GM19193 (cell line): ENCODE measurements around the gene MST1R.

Experiments
- POLR2A ChIP-seq: IDR thresholded peaks from 4 replicates; pipeline ENCODE4 v1.6.1; 2011; ENCODE audit not compliant: insufficient read depth, insufficient read length; ENCODE audit errors: extremely low read depth

MST1R gene

DNA sequence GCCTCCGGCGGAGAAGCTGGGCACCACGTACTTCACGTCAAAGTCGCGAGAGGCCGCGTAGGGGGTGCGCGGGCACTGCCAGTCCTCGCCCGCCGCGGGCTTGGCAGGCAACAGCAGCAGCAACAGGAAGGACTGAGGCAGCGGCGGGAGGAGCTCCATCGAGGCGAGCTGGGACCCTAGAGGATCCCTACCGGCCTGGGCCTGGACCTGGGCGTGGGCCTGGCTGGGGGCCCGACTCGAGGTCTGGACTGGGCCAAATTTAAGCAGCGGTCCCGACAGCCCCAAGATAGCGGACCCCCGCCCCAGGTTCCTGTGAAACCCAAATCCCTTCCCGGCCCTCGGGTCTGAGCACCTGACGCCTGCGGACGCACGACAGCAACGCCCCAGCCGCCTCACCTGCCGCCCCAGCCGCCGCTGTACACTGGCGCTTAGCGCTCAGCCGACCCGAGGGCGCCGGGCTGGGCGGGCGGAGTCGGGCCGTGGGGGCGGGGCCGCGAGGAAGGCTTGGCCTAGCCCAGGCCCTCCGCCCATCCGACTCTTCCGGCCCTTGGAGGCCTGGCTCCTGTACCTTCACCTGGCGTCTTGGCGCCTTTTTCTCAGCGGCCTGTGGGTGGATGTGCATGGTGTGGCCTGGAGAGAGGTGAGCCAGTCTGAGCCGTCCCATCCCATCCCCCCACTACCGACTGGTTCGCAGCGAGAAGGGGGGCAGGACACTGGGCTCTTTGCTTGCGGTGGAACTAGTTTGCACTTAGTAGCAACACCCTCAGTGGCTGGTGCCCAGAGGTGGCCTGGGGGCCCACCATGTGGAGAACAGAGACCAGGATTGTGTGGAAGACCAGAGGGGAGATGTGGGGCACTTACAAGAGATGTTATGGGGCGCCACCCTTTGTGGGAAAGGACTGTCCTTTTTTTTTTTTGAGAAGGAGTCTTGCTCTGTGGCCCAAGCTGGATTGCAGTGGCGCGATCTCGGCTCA is at the start of gene MST1R:
MST1R (minus strand) TSS at position 423 of the 974 bp plus-strand sequence; CDS start at position 159, 264 bp downstream.
- TF ChIP-seq POLR2A = peak; percentile 43

DNA sequence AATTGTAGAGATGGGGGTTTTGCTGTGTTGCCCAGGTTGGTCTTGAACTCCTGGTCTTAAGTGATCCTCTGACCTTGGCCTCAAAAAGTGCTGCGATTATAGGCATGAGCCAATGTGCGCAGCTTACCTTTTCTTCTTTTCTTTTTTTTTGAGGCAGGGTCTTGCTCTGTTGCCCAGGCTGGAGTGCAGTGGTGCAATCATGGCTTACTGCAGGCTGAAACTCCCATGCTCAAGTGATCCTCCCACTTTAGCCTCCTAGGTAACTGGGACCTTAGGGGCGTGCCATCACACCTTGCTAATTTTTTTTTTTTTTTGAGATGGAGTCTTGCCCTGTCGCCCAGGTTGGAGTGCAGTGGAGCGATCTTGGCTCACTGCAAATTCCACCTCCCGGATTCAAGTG is 49.3 kb upstream of the MST1R start:
- TF ChIP-seq POLR2A = no peak

DNA sequence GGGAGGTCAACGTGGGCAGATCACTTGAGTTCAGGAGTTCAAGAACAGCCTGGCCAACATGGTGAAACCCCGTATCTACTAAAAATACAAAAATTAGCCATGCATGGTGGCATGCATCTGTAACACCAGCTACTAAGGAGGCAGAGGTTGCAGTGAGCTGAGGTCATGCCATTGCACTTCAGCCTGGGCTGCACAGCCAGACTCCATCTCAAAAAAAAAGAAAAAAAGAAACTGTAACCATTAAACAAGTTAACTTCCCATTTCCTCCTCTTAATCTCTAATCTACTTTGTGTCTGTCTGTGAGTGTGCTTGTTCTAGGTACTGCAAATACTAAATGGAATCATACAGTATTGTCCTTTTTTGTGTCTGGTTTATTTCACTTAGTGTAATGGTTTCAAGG is 39.0 kb upstream of the MST1R start:
- TF ChIP-seq POLR2A = no peak

DNA sequence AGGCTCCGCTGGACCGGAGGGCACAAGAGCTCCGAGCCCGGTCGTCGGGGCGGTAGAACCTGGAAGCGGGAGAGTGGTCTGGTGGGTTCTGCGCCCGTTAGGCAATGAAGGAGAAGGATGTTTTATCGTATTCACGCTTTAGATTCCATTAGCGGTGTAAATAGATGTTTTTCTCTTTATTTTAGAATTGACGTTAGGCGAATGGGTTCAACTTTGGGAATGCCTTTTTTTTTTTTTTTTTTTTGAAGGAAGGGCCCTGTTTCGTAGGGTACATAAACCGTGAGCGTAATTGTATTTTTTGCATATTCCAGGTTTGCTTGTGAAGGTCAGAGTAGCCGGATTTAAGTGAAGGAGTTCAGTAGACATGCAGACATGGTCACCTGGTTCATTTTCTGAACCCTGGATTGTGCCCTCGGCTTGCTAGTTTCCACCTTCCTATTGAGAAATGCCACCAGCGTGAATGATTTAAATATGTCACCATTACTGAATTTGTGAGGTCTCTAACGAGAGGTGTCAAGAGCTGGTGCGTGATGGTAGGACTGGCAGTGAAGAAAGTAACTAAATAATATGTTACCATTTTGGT is 37.1 kb upstream of the MST1R start:
- TF ChIP-seq POLR2A = no peak

DNA sequence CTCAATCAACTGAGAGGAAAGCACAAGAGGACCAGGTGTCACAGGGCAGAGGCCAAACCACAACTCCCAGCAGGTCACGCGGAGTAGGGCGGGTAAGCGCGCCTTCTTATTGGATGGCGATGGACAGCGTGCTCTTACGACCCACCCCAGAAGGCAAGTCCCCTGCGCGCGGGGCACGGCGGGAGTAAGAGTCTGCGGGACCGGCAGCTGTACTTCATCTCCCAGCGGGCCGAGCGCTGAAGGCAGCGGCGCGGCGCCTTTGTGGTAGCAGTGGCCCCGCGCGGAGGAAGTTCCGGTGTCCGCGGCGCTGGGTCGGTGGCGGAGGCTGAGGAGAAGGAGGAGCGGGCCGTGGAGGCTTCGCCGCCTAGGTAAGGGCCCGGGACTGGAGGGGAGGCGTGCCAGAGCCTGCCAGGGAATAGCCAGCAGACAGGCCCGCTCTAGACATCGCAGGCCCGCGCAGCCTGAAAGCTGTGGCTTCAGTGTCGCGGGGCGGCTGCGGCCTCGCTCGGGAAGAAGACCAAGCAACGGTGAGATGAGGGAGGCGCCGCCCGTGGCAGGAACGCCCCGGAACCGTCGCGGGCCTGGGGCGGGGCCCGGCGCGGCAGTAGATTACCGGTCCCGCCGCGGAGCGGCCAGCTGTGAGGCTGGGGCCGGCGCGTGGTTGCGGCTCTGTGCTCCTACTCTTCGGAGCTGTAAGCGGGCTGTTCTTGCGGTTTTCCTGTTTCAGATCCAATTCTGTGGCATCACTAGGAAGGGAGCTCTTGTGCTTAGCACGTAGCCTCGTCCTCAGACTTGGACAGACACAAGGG is 36.4 kb upstream of the MST1R start, which contains the start of gene RBM6:
RBM6 (plus strand) TSS at position 293 of the 809 bp plus-strand sequence. CDS start 22,492 bp downstream, outside the sequence.
- peak; percentile 96 for TF ChIP-seq POLR2A

DNA sequence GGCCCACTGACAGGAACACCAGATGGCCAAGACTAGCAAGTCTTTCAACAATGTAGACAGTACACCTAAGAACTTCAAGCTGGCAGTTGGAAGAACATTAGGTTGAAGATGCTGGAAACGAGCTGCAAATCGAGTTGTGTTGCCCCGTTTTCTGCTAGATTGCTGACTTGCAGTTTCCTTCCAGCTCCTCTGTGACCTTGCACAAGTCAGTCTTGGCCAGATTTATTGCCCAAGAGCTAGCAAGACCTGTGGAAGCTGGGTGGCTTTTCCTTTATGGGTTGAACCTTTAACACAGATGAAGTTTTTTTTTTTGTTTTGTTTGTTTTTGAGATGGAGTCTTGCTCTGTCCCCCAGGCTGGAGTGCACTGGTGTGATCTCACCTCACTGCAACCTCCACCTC is 33.4 kb upstream of the MST1R start:
- no peak for TF ChIP-seq POLR2A

DNA sequence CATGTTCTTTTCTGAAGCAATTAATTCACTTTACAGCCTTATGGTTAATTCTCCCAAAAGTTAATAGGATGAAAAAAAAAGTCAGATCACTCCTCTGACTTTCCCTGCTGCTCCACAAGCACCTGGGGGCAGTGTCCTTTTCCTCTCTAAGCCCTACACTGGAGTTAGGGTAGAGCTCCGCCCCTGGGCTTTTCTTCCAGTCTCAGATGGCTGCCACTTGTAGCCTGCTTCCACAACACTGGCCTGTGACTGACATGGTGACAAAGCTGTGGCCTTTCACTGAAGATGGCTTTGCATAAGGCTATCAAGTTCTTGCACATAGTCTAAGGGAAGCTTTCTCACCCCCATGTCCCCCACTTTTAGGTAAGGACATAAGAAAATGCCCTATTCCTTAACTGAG is 27.2 kb upstream of the MST1R start:
- TF ChIP-seq POLR2A = no peak

DNA sequence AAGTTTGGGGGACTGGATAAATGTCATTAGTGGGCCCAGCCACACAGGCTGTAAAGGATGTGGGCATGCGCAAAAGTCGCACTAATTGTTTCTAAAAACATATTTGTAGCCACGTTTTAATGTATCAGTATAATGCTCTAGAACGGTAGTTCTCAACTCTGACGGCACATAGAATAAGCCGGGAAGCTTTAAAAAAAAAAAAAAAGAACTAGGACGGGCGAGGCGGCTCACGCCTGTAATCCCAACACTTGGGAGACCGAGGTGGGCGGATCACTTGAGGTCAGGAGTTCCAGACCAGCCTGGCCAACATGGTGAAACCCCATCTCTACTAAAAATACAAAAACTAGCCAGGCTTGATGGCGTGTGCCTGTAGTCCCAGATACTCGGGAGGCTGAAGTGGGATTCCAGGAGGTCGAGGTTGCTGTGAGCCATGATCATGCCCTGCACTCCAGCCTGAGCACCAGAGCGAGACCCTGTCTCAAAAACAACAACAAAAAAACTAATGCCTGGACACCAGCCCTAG is 26.6 kb upstream of the MST1R start:
- no peak for TF ChIP-seq POLR2A

DNA sequence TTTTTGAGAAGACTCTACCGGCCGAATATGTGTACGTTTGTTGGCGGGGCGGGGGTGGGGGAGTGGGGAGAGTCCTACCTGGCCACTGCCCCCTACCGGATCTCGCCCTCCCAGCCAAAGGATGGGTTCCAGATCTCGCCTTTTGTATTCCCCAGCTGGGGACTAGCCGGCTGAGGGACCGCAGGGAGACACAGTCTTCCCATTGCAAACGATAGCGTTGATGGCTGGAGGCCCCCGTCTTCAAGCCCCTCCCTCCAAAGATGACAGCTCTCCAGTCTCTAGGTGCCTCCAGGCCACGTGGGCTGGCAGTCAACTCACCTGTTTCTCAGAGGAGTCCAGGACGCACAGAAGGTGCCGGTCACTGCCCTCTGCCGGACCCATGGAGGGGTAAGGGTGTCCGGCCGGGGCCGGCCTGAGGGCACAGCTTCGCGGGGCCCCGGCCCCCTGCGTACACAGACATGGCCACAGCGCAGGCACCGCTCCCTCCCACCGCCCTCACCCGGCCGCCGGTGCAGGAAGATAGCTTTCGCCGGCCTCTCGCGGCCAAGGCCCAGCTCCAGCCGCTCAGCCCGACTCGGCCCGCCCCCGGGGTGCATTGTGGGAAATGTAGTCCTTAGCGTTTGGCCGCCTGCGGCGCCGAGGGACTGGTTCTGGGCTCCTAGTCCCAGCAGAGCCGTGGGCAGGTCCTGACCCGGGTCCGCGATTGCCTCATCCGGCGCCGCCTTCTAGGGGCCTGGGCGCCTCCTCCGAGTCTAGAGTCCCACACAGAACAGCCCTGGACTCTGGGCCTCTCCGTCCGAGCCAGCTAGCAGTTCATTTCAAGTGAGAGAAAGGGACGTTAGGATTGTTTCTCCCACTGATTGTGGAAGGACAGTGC is 25.9 kb upstream of the MST1R start, which contains the start of gene MON1A:
MON1A (minus strand) TSS at position 521 of the 877 bp plus-strand sequence. CDS start 16,465 bp downstream, outside the sequence.
- TF ChIP-seq POLR2A = peak; percentile 61

DNA sequence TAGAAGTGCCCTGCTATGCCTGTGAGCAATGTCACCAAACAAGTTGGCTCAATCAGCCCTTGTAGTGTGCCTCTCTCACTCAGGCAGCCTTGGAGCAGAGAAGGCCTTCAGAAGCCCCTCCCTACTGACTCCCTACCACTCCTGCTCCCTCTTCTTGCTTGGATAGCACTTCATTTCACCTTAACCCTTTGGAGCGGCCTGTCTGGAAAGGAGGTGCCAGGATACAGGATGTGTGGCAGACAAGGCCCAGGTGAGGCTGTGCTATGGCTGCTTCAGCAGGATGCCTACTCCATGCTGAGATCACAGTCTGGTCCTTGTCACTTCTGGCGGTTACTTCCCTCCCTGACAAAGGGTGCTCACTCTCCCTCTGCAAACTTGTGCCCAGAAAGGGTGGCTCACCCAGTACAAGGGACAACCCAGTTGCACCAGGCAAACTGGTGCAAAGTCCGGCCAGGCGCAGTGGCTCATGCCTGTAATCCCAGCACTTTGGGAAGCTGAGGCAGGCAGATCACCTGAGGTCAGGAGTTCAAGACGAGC is 24.9 kb upstream of the MST1R start:
- TF ChIP-seq POLR2A = no peak

DNA sequence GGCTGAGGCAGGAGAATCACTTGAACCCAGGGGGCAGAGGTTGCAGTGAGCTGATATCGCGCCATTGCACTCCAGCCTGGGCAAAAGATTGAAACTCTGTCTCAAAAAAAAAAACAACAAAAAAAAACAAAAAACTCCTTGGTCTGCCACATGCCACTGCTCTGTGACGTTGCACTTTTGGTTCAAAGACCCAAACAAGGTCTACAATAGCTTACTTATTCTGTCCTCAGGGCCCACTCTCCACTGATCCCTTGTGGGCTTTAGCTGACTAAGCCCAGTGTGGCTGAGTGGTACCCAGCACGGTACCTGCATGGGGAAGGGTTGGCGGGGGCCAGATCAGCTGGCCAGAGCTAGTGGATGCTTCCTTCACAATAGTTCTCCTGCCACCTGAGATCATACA is 24.1 kb upstream of the MST1R start:
- TF ChIP-seq POLR2A = no peak

DNA sequence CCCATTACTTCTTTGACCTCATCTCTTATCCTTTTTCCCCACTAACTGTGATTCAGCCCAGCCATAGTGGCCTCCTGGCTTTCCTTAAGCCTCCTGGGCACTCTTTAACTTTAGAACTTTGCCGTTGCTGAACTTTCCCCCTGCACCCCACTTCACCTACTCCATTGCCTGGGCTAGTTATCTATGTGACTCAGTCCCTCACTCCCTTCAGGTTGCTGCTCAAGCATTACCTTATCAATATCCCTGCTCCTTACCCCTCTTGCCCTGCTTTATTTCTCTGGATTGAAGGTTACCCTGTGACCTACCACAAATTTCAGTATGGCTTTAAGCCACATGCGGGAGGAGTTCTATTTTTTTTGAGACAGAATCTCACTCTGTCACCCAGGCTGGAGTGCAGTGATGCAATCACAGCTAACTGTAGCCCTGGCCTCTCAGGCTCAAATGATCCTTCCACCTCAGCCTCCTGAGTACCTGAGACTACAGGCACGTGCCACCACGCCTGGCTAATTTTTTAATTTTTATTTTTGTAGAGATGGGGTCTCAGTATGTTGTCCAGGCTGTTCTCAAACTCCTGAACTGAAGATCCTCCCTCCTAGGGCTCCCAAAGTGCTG is 22.6 kb upstream of the MST1R start:
- no peak for TF ChIP-seq POLR2A

DNA sequence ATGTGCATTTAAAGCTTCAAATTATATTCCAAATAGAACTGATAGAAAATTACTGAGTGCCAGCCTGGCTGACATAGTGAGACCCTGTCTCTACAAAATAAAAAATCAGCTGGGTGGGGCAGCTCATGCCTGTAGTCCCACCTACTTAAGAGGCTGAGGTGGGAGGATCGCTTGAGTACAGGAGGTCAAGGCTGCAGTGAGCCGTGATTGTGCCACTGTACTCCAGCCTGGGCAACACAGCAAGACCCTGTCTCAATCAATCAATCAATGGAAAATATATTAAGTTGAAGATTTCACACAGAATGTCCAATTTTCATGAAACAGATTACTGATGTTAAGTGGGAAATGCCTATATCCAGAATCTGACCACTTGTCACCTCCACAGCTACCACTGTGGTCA is 21.8 kb upstream of the MST1R start:
- TF ChIP-seq POLR2A = no peak
